Measurements from ENCODE around the gene PDGFRB. TPM values are rescaled to one million over a fixed set of nuclear protein-coding genes. Genes with fewer than 3 reads are reported as not detected.

PDGFRB gene
- polyA plus RNA-seq (2011; rRNA removed) (0.15 and 0.22 TPM in 2 replicates), polyA plus RNA-seq (2017; fragmentation: RNase III; extraction: RNeasy Plus Mini Kit Qiagen cat#74134 plus additional on column Dnase treatment) (0.05 to 0.24 TPM (median 0.22 TPM) in 3 replicates), polyA minus RNA-seq (2011; rRNA and poly(A)+ RNA removed) (0.25 and 0.54 TPM in 2 replicates)
- 0.05 and 0.09 TPM in 2 replicates for polyA plus RNA-seq (2012; cell fraction: cytosol; rRNA removed)
- polyA plus RNA-seq (2012; cell fraction: nucleus; rRNA removed), result 0.18 and 0.38 TPM in 2 replicates

DNA sequence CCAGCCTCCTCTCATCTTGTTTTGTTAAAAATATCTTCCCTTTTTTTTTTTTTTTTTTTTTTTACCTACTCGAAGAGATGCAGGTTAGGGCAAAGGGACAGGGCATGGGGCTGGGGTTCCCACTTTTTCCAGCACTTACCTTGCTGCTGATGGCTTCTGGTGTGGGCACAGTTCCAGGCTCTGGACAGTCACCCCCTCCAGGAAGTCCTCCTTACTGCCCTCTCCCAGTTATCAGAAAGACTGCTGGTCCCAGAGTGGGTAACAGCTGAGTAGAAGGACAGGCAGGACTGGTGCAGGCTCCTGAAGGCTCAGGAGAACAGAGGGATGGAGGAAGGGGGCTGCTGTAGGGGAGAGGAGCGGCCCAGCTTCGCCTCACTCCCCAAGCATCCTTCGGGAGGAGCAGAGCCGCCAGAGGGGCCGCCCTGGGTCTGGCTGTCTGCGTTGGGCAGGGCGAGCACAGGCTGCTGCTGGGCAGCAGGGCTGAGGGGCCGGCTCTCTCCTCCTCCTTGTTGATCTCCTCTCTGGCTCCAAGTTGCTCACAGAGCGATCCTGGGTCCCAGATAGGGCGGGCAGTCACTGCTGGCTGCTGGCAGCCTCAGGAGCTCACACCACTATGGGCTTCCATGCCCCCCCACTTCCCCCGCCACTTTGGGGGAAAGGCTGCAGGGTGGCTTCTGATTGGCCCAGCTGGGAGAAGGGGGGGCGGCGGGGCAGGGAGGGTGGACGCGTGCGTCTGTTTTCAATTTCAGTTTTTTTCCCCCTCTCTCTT lies at the start of gene PDGFRB:
PDGFRB (minus strand) TSS at position 588 of the 769 bp plus-strand sequence. CDS start 18,798 bp downstream, outside the sequence.
- ATAC-seq, result peak in 1 of 2 experiments; percentile 51; a peak in 3 of 6 replicates
- H3K27ac ChIP-seq, result peak within 1 kb of the TSS in 1 of 2 experiments; percentile 21; a peak in 2 of 6 replicates

DNA sequence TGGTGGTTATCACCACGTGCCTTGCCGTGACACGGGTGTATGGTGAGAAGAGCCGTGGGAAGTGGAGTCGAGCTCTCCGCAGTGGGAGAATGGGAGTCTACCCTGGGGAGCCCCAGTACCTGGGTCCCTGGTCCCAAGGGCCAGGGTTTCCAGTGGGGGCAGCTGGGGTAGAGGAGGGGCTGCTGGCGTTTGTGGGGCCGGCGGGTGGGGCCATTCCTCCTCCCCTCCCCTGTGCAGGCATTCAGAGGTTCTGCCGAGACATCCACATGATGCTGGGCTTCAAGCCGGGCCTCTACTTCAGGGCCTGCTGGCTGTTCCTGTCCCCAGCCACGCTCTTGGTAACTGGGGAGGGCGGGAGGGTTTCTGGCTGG lies 48.9 kb upstream of the PDGFRB start:
- no peak overlapping the region for H3K4me2 ChIP-seq
- H3K4me3 ChIP-seq, result no peak overlapping the region
- H3K9me3 ChIP-seq, result no peaks in the 10 kb centered on the region
- peaks cover 7% of the 10 kb centered on the region; the same call in 1 of the 3 replicates for H3K4me1 ChIP-seq
- TF ChIP-seq, protein P1, sequence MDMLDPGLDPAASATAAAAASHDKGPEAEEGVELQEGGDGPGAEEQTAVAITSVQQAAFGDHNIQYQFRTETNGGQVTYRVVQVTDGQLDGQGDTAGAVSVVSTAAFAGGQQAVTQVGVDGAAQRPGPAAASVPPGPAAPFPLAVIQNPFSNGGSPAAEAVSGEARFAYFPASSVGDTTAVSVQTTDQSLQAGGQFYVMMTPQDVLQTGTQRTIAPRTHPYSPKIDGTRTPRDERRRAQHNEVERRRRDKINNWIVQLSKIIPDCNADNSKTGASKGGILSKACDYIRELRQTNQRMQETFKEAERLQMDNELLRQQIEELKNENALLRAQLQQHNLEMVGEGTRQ (IDR thresholded peaks at IDR 0.05), result no peak
- no peak overlapping the region for H3K27ac ChIP-seq
- FAIRE-seq, result no peak
- no peak for DNase-seq (ENCODE audit: low read depth in 1 of 2, low spot score in 1 of 2)
- ChIA-PET CTCF (interaction anchor here (1.5 to 6.7 kb wide), 2 partner anchors 13 to 75 kb away, joined by 4 to 57 read pairs; no protein-coding TSS in a partner anchor), POLR2A (no interaction called here)
- 91% methylated on average over 9 of the region's 13 CpGs for WGBS (ENCODE audit: missing lambda C conversion rate)
- ATAC-seq, result no peak

More for the DNA sequence above, at the start of gene PDGFRB:
- DNase-seq (ENCODE audit: low read depth in 1 of 2, low spot score in 1 of 2) (no peak), FAIRE-seq (no peak)
- ChIA-PET POLR2A (no interaction called here), CTCF (interaction anchor here (0.8 to 8.8 kb wide), 5 partner anchors 16 to 322 kb away, joined by 3 to 140 read pairs (median 3); no protein-coding TSS in a partner anchor)
- 59% methylated on average over 10 of the region's 17 CpGs for whole genome bisulfite sequencing (ENCODE audit: missing lambda C conversion rate)
- TF ChIP-seq ZC3H11A (IDR thresholded peaks at IDR 0.05), result no peak
- TF ChIP-seq ZFP36 (IDR thresholded peaks at IDR 0.05; ENCODE audit: borderline replicate concordance, partially characterized antibody), result peak; percentile 81
- Histone ChIP-seq H3K9me3 (no peaks in the 10 kb centered on the region), H3K4me2 (no peak within 1 kb of the TSS), H3K4me3 (no peak within 1 kb of the TSS), H3K4me1 (no peaks in the 10 kb centered on the region)

- Histone ChIP-seq H3K9me3 (no peaks in the 10 kb centered on the region), H3K4me2 (no peak overlapping the region), H3K27ac (no peak overlapping the region), H3K4me3 (no peak overlapping the region), H3K4me1 (peaks cover 5% of the 10 kb centered on the region; the same call in 1 of the 3 replicates)
- ChIA-PET POLR2A (no interaction called here), CTCF (interaction anchor here (1.5 to 6.7 kb wide), 2 partner anchors 13 to 74 kb away, joined by 4 to 57 read pairs; no protein-coding TSS in a partner anchor)
- DNase-seq (ENCODE audit: low read depth in 1 of 2, low spot score in 1 of 2) (no peak), FAIRE-seq (no peak), ATAC-seq (no peak)
- WGBS (ENCODE audit: missing lambda C conversion rate), result 75% methylated on average over 12 of the region's 12 CpGs
- TF ChIP-seq PHF8 (IDR thresholded peaks at IDR 0.05; ENCODE audit: borderline replicate concordance, low read depth) (no peak), ZNF302 (CRISPR knock-in tag; IDR thresholded peaks at IDR 0.05) (no peak), FOXS1 (CRISPR knock-in tag; IDR thresholded peaks at IDR 0.05) (no peak), BHLHE40 (IDR thresholded peaks at IDR 0.05; ENCODE audit: low read depth, low read length) (no peak), RARB (CRISPR knock-in tag; IDR thresholded peaks at IDR 0.05) (no peak), HOXA7 (CRISPR knock-in tag; IDR thresholded peaks at IDR 0.05) (no peak), HDAC2 (IDR thresholded peaks at IDR 0.05) (no peak), BCL3 (IDR thresholded peaks at IDR 0.05) (no peak), MYC (IDR thresholded peaks at IDR 0.05; ENCODE audit: borderline replicate concordance, low read length) (no peak)
Measured at GRCh38 chr5:150203832-150204589, 48.4 kb upstream of the PDGFRB start.

- TF ChIP-seq POLR2A (IDR thresholded peaks at IDR 0.05; ENCODE audit: low read length), result no peak
- no peak for TF ChIP-seq FOSL2 (IDR thresholded peaks at IDR 0.05)
- TF ChIP-seq FOSL2 (CRISPR knock-in tag; IDR thresholded peaks at IDR 0.05), result no peak
- no peak for TF ChIP-seq MAFK (IDR thresholded peaks at IDR 0.05; ENCODE audit: partially characterized antibody)
- TF ChIP-seq, protein P1 (IDR thresholded peaks at IDR 0.05), result no peak
- no peak for TF ChIP-seq RNF2 (IDR thresholded peaks at IDR 0.05; ENCODE audit: borderline replicate concordance, low read depth)
- TF ChIP-seq BHLHE40 (IDR thresholded peaks at IDR 0.05; ENCODE audit: low read depth, low read length), result no peak
- no peak for TF ChIP-seq EHMT2 (IDR thresholded peaks at IDR 0.05; ENCODE audit: low read depth)
- TF ChIP-seq ZNF302 (CRISPR knock-in tag; IDR thresholded peaks at IDR 0.05), result no peak
- no peak for TF ChIP-seq RCOR1 (IDR thresholded peaks at IDR 0.05; ENCODE audit: low read depth, low read length)
- no peak overlapping the region for H3K4me2 ChIP-seq
- H3K4me3 ChIP-seq, result no peak overlapping the region
- CTCF ChIA-PET, result interaction anchor here (0.6 to 1.1 kb wide), 2 partner anchors 16 to 148 kb away, joined by 3 read pairs; no protein-coding TSS in a partner anchor
- FAIRE-seq (no peak), DNase-seq (ENCODE audit: low read depth in 1 of 2, low spot score in 1 of 2) (no peak), ATAC-seq (no peak)
- no peaks in the 10 kb centered on the region for H3K4me1 ChIP-seq
- H3K27ac ChIP-seq, result no peak overlapping the region
- no peaks in the 10 kb centered on the region for H3K9me3 ChIP-seq
- 79% methylated on average over 10 of the region's 10 CpGs for WGBS (ENCODE audit: missing lambda C conversion rate)
- POLR2A ChIA-PET, result no interaction called here
Measured at GRCh38 chr5:150202501-150202900, 46.9 kb upstream of the PDGFRB start.

Measured in A549 (cell line).